ENCODE measurements around the gene IL1R2. TPM values are rescaled to one million over a fixed set of nuclear protein-coding genes. Genes with fewer than 3 reads are reported as not detected.

The IL1R2 gene
- total RNA-seq, 4 donors from 2014 or later, result 7.1 to 52.4 (median 29.9) TPM

- Histone ChIP-seq H3K36me3 (no peaks in the 10 kb centered on the region), H3K9me3 (no peaks in the 10 kb centered on the region), H3K4me3 (no peak overlapping the region), H3K27ac (peak overlapping the region; percentile 62 to 74 (median 73)), H3K4me1 (peaks cover 0 to 21% (median 0%) of the 10 kb centered on the region in 4 donors), H3K27me3 (no peaks in the 10 kb centered on the region)
- no peak for DNase-seq
- 38 to 67% methylated on average over 4 to 8 of the region's 8 CpGs for WGBS, 2 donors (ENCODE audit: low coverage in 1 of 2)
- TF ChIP-seq CTCF (IDR thresholded peaks at IDR 0.05), result no peak
- TF ChIP-seq EP300 (IDR thresholded peaks at IDR 0.05; ENCODE audit: low read depth), result no peak
- no peak for TF ChIP-seq POLR2A (IDR thresholded peaks at IDR 0.05)
- no peak for TF ChIP-seq POLR2AphosphoS5 (IDR thresholded peaks at IDR 0.05)
- in situ Hi-C loops (cut with MboI; ENCODE audit: low pct_ligation_motif_present in 1 of 4, low pct_unique_long_range_greater_than_20kb in 1 of 4, low sequenced_read_pairs in 3 of 4), result loop anchor here (10.0 to 25.0 kb wide), 5 partner anchors 117 to 217 kb away; partner anchors contain the start of gene IL1R1 (in 1 of the 4)
- intact Hi-C loops (cut with DNase I; ENCODE audit: low total_unique reads), result loop anchor here (10.0 kb wide), 1 partner anchor 327 kb away; the partner anchor contains the start of gene IL18R1
Observed at GRCh38 chr2:102027036-102027980, 35.5 kb downstream of the IL1R2 start.

DNA sequence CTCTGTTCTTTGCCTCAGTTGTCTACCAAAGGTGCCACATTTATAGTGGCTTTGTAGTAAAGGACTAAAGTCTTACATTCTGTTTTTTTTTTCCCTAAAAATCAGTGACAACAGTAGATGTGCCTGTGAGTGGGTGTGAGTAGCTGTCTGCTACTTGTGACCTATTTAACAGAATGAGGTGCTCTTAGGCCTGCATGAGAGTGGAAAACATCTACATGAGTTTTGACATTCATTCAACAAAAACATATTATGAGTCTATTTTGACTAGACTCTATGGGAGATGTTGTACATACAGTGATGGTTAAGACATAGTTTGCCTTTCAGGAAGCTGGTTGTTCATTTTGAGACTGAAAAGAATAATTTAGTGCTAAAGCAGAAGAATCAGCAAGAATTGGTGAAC, 36.7 kb downstream of the IL1R2 start:
- in situ Hi-C loops (cut with MboI; ENCODE audit: low pct_ligation_motif_present in 1 of 4, low pct_unique_long_range_greater_than_20kb in 1 of 4, low sequenced_read_pairs in 3 of 4) (loop anchor here (10.0 to 25.0 kb wide), 5 partner anchors 116 to 216 kb away; partner anchors contain the start of gene IL1R1 (in 1 of the 4)), intact Hi-C loops (cut with DNase I; ENCODE audit: low total_unique reads) (loop anchor here (10.0 kb wide), 1 partner anchor 326 kb away; the partner anchor contains the start of gene IL18R1)
- TF ChIP-seq POLR2A (IDR thresholded peaks at IDR 0.05), result no peak
- TF ChIP-seq POLR2AphosphoS5 (IDR thresholded peaks at IDR 0.05), result no peak
- TF ChIP-seq EP300 (IDR thresholded peaks at IDR 0.05; ENCODE audit: low read depth), result no peak
- no peak for TF ChIP-seq CTCF (IDR thresholded peaks at IDR 0.05)
- H3K36me3 ChIP-seq, result no peaks in the 10 kb centered on the region
- no peaks in the 10 kb centered on the region for H3K9me3 ChIP-seq
- no peaks in the 10 kb centered on the region for H3K27me3 ChIP-seq
- peaks cover 0 to 30% (median 2%) of the 10 kb centered on the region in 4 donors for H3K4me1 ChIP-seq
- DNase-seq, result no peak
- peak overlapping the region; percentile 62 to 74 (median 73) for H3K27ac ChIP-seq
- H3K4me3 ChIP-seq, result no peak overlapping the region

- 80 to 93% methylated on average over 2 of the region's 2 CpGs for WGBS, 2 donors (ENCODE audit: low coverage in 1 of 2)
- H3K27me3 ChIP-seq, result no peaks in the 10 kb centered on the region
- intact Hi-C loops (cut with DNase I; ENCODE audit: low total_unique reads) (loop anchor here (10.0 kb wide), 1 partner anchor 325 kb away; the partner anchor contains the start of gene IL18R1), in situ Hi-C loops (cut with MboI; ENCODE audit: low pct_ligation_motif_present in 1 of 4, low pct_unique_long_range_greater_than_20kb in 1 of 4, low sequenced_read_pairs in 3 of 4) (loop anchor here (10.0 to 25.0 kb wide), 5 partner anchors 115 to 215 kb away; partner anchors contain the start of gene IL1R1 (in 1 of the 4))
- no peak for DNase-seq
- H3K27ac ChIP-seq, result peak overlapping the region in 1 of 4 donors; percentile 74
- no peak overlapping the region for H3K4me3 ChIP-seq
- no peaks in the 10 kb centered on the region for H3K36me3 ChIP-seq
- no peaks in the 10 kb centered on the region for H3K9me3 ChIP-seq
- H3K4me1 ChIP-seq, result peaks cover 0 to 40% (median 5%) of the 10 kb centered on the region in 4 donors
- TF ChIP-seq CTCF (IDR thresholded peaks at IDR 0.05), result no peak
- TF ChIP-seq POLR2AphosphoS5 (IDR thresholded peaks at IDR 0.05), result no peak
- no peak for TF ChIP-seq EP300 (IDR thresholded peaks at IDR 0.05; ENCODE audit: low read depth)
- TF ChIP-seq POLR2A (IDR thresholded peaks at IDR 0.05), result no peak
Observed at GRCh38 chr2:102029405-102029804, 37.6 kb downstream of the IL1R2 start.

DNA sequence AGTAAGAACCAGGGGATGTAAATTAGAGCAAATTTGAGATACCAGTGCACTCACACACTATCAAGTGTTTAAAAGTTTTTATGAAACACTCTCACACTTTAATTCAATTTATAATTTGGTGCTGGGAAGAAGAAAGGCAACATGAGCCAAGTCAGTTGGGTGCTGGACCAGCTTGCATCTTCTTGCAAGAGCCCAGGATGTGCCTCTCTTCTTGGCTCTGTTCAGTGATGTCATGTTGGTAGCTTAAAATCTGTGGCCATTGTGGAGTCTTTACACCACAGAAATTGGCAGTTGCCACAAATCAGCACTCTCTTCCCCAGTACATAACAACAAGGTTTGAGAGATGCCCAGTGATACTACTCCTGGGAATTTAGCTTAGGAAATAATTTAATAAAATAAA, 38.2 kb downstream of the IL1R2 start:
- H3K27ac ChIP-seq, result no peak overlapping the region
- H3K27me3 ChIP-seq, result no peaks in the 10 kb centered on the region
- DNase-seq, result no peak
- H3K9me3 ChIP-seq, result no peaks in the 10 kb centered on the region
- H3K4me3 ChIP-seq, result no peak overlapping the region
- intact Hi-C loops (cut with DNase I; ENCODE audit: low total_unique reads) (loop anchor here (10.0 kb wide), 1 partner anchor 325 kb away; the partner anchor contains the start of gene IL18R1), in situ Hi-C loops (cut with MboI; ENCODE audit: low pct_ligation_motif_present in 1 of 4, low pct_unique_long_range_greater_than_20kb in 1 of 4, low sequenced_read_pairs in 3 of 4) (loop anchor here (10.0 to 25.0 kb wide), 5 partner anchors 115 to 215 kb away; partner anchors contain the start of gene IL1R1 (in 1 of the 4))
- H3K4me1 ChIP-seq, result peaks cover 0 to 44% (median 6%) of the 10 kb centered on the region in 4 donors
- TF ChIP-seq CTCF (IDR thresholded peaks at IDR 0.05) (no peak), POLR2A (IDR thresholded peaks at IDR 0.05) (no peak), POLR2AphosphoS5 (IDR thresholded peaks at IDR 0.05) (no peak), EP300 (IDR thresholded peaks at IDR 0.05; ENCODE audit: low read depth) (no peak)
- no peaks in the 10 kb centered on the region for H3K36me3 ChIP-seq
